T-helper 1 cell treated with Interleukin-12 subunit alpha and Interleukin-12 subunit beta and Interleukin-4 antibody, amounts not matched to agents 30 ng/mL and 1 ng/mL, for 36 hours (primary cell): ENCODE results near the gene PTPN20. TPM values are rescaled to one million over a fixed set of nuclear protein-coding genes. Genes with fewer than 3 reads are reported as not detected.

Experiments
- intact Hi-C: fragments of 100-400 bp; cut with micrococcal nuclease; formaldehyde crosslinking; loops from one replicate; pipeline ENCODE4 v1.15.1; 2024
- total RNA-seq: library from RNA; stranded (reverse); gene quantifications from 2 replicates; pipeline ENCODE4 v1.2.3, GENCODE V29; 2022

PTPN20 gene
- total RNA-seq, 1 donor from 2014 or later, result 0.20 TPM

DNA sequence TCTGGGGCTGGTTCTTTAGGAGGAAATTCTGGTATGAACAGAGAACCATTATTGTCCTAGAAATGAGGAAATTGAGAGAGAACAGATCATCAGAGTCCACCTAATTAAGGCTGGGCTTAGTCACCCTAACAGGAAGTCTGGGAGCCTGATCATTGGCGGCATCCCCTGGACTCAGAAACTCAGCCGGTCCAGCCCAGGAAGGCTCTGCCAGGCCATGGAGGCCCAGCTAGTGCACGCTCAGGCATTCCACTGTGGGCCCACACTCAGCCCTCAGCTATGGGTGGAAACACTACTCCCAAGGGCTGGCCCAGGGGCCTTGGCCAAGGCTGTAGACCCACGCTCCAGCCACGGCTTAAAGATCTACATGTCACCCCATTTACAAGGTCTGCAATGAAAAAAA is 109.2 kb downstream of the PTPN20 start:
- intact Hi-C loops, result no loop called here

GRCh38 chr10:47021850-47022249 is 110.6 kb downstream of the PTPN20 start:
- intact Hi-C loops, result no loop called here

DNA sequence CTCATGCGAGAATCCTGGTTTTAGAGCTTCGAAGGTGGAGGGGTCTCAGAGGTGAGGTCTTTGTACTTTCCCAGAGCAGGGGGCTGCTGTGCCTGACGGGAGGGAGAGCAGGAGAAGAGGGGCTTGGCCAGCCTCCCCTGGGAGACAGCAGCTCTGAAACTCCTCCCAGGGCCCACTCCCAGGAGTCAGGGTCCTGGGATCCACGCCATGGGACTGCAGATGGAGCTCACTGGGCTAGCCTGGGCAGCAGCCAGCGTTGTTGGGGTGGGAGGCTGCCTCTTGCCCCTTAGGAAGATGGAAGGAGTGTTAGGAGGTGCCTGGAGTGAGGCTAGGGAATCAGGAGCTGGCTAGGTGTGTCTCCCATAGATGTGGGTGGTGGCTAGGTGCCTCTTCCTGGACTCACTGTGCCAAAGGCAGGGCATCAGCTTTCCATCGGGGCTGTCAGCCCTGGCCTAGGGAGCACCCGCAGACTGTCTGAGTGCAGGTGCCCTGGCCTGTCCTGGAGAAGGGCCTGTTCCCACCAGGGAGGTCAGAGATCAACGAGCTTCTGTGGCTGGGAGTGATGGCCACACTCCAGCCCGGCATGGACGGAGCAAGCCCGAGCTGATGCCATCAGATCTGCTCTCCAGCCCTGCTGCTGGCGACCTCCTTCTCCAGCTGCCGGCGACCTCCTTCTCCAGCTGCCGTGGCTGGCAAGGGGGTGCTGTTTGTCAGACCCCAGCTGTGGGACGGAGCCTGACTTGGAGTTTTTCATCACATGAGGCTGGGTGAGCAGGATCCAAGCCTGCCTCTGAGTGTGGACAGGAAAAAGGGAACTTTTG is 111.3 kb downstream of the PTPN20 start:
- intact Hi-C loops, result no loop called here

- intact Hi-C loops, result loop anchor here (1.0 kb wide), 3 partner anchors 24 to 317 kb away; no protein-coding TSS in a partner anchor
Measured at GRCh38 chr10:47023237-47024045, 112.2 kb downstream of the PTPN20 start.

GRCh38 chr10:47024046-47024322 is 112.8 kb downstream of the PTPN20 start:
- intact Hi-C loops, result loop anchor here (1.0 kb wide), 3 partner anchors 23 to 316 kb away; no protein-coding TSS in a partner anchor

GRCh38 chr10:47024399-47025252 is 113.4 kb downstream of the PTPN20 start:
- intact Hi-C loops, result loop anchor here (1.0 kb wide), 3 partner anchors 23 to 316 kb away; no protein-coding TSS in a partner anchor

- intact Hi-C loops, result no loop called here
Measured at GRCh38 chr10:47025253-47025539, 114.0 kb downstream of the PTPN20 start.

GRCh38 chr10:47025540-47026300 is 114.5 kb downstream of the PTPN20 start:
- intact Hi-C loops, result no loop called here

- intact Hi-C loops, result no loop called here
Measured at GRCh38 chr10:47026301-47027107, 115.3 kb downstream of the PTPN20 start.

DNA sequence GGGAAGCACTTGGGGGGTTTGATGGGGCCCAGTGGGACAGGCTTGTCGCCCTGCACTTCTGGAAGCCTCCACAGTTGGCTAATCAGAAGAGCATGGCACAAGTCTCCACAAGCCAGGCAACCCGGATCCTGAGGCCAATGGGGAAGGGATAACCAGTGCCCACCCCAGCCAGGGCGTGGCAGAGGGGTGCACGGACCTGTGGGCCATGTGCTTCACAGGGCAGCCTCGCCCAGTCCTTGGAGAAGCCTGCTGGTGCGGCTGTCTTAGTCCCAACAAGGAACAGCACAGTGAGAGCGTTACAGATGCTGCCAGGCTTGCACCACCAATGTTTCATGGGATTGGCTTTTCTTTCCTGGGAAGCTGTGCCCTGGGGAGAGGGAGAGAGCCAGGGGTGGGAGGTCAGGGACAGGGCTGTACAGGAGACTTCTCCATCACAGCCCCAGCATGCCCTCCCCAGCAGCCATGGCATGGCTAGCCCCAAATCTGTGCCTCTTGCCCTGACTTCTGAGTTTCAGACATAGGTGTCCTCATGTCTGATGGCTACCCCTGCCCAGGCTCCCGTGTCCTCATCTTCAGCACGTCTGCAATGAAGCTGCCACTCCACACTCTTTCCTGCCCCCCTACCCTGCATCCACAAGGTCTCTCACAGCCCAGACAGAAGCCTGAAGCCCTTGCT is 116.0 kb downstream of the PTPN20 start:
- intact Hi-C loops, result no loop called here

GRCh38 chr10:47027784-47028260 is 116.6 kb downstream of the PTPN20 start:
- intact Hi-C loops, result no loop called here

DNA sequence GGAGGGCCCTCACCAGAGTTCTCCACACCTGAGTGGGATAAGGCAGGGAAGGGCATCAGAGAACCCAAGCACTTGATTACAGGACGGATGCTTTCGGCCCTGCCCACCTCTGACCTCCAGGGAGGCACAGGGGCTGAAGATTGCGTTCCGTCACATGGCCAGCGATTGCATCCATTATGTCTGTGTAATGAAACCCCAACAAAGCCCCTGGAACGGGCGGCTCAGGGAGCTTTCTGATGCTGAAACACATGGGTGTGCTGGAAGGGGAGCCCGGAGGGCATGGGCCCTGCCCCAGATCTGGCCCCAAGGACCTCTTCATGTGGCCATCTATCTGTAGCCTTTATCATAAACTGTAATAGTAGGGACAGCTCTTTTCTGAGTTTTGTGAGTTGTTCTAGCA is 117.2 kb downstream of the PTPN20 start:
- intact Hi-C loops, result no loop called here

- intact Hi-C loops, result no loop called here
Measured at GRCh38 chr10:47029181-47030009, 118.2 kb downstream of the PTPN20 start.

GRCh38 chr10:47030191-47030703 is 119.0 kb downstream of the PTPN20 start:
- intact Hi-C loops, result no loop called here

- intact Hi-C loops, result no loop called here
Measured at GRCh38 chr10:47031211-47031900, 120.1 kb downstream of the PTPN20 start.

GRCh38 chr10:47031901-47032465 is 120.8 kb downstream of the PTPN20 start:
- intact Hi-C loops, result no loop called here

GRCh38 chr10:47033081-47033480 is 121.9 kb downstream of the PTPN20 start:
- intact Hi-C loops, result no loop called here
